IMR-90 (cell line): ENCODE measurements around the gene GPR89A. TPM values are rescaled to one million over a fixed set of nuclear protein-coding genes. Genes with fewer than 3 reads are reported as not detected.

ENCODE experiments used
- ATAC-seq: fragments of 200-7000 bp; cut with Tn5 transposase; 2 replicates; pipeline ENCODE4 v1.9.1; 2020; ENCODE audit warnings: low read depth, mild to moderate bottlenecking, moderate library complexity
- BruUV-seq: library from RNA; stranded (reverse); fragments of 400-500 nt; replicated peaks from 2 replicates; lab custom pipeline; 2021; lab: Mats Ljungman, UMichigan
- CTCF ChIA-PET: fragments of 300-600 bp; formaldehyde crosslinking; extraction: SDS; loops from one replicate; lab custom pipeline; 2021; ENCODE audit warnings: antibody characterized with exemption; lab: Yijun Ruan, JAX
- POLR2A ChIA-PET: fragments of 300-600 bp; sonication (Branson Sonifier 250); formaldehyde crosslinking; loops from one replicate; lab custom pipeline; 2022; ENCODE audit warnings: antibody characterized with exemption; ENCODE audit not compliant: unreplicated experiment; lab: Charles Lee
- DNase-seq: peaks from one replicate; pipeline ENCODE4 v3.0.0; 2013
- H2AFZ ChIP-seq: replicated peaks from 2 replicates; pipeline ENCODE3; 2013; ENCODE audit warnings: low read length, mild to moderate bottlenecking; ENCODE audit not compliant: poor library complexity
- H2AK5ac ChIP-seq: 2 replicates; pipeline ENCODE4 v1.6.1; 2013; ENCODE audit warnings: low read depth, low read length, inconsistent platforms
- H2AK9ac ChIP-seq: replicated peaks from 2 replicates; pipeline ENCODE3; 2013; ENCODE audit warnings: mild to moderate bottlenecking, low read depth, low read length, moderate library complexity; ENCODE audit not compliant: poor library complexity
- H2BK120ac ChIP-seq: 2 replicates; pipeline ENCODE4 v1.6.1; 2013; ENCODE audit warnings: low read depth, low read length, inconsistent platforms
- H2BK15ac ChIP-seq: 3 replicates; pipeline ENCODE4 v1.6.1; 2013; ENCODE audit warnings: low read depth, low read length, inconsistent platforms
- H2BK20ac ChIP-seq: 2 replicates; pipeline ENCODE4 v1.6.1; 2013; ENCODE audit warnings: low read depth, mild to moderate bottlenecking, inconsistent platforms, low read length, moderate library complexity
- H2BK5ac ChIP-seq: 2 replicates; pipeline ENCODE4 v1.6.1; 2013; ENCODE audit warnings: mild to moderate bottlenecking, low read depth, low read length, inconsistent platforms; ENCODE audit not compliant: poor library complexity, severe bottlenecking
- H3K14ac ChIP-seq: replicated peaks from 2 replicates; pipeline ENCODE4 v1.6.1; 2013; ENCODE audit warnings: low read depth, low read length, inconsistent platforms
- H3K18ac ChIP-seq: 2 replicates; pipeline ENCODE4 v1.6.1; 2013; ENCODE audit warnings: low read depth, low read length, control low read depth
- H3K23ac ChIP-seq: 2 replicates; pipeline ENCODE4 v1.6.1; 2013; ENCODE audit warnings: low read depth, low read length, inconsistent platforms
- H3K27ac ChIP-seq: 2 replicates; pipeline ENCODE4 v1.5.1; 2013; ENCODE audit warnings: mild to moderate bottlenecking, control low read depth, low read length; ENCODE audit not compliant: insufficient read depth
- H3K27me3 ChIP-seq: 2 replicates; pipeline ENCODE4 v1.6.1; 2013; ENCODE audit warnings: low read length; ENCODE audit not compliant: control insufficient read depth, insufficient read depth
- H3K36me3 ChIP-seq: 2 replicates; pipeline ENCODE4 v1.6.1; 2013; ENCODE audit warnings: low read length, mixed read lengths; ENCODE audit not compliant: control insufficient read depth, insufficient read depth
- H3K4ac ChIP-seq: 2 replicates; pipeline ENCODE4 v1.6.1; 2013; ENCODE audit warnings: low read depth, low read length, inconsistent platforms
- H3K4me1 ChIP-seq: 2 replicates; pipeline ENCODE4 v1.6.1; 2013; ENCODE audit warnings: low read length, mixed read lengths; ENCODE audit not compliant: control insufficient read depth, insufficient read depth
- H3K4me2 ChIP-seq: 2 replicates; pipeline ENCODE4 v1.6.1; 2013; ENCODE audit warnings: low read depth, mild to moderate bottlenecking, control low read depth, low read length, moderate library complexity
- H3K4me3 ChIP-seq: 2 replicates; pipeline ENCODE4 v1.5.1; 2013; ENCODE audit warnings: low read depth, mild to moderate bottlenecking, control low read depth, low read length, moderate library complexity; ENCODE audit not compliant: insufficient read depth
- H3K56ac ChIP-seq: 2 replicates; pipeline ENCODE4 v1.6.1; 2013; ENCODE audit warnings: low read length, inconsistent platforms; ENCODE audit not compliant: insufficient read depth; ENCODE audit errors: extremely low read depth
- H3K79me1 ChIP-seq, 2 experiments: 2 replicates each; pipeline ENCODE4 v1.6.1; 2013; ENCODE audit warnings: low read length in 2 of 2, inconsistent platforms in 1 of 2, low read depth in 1 of 2
- H3K9ac ChIP-seq: 2 replicates; pipeline ENCODE4 v1.6.1; 2013; ENCODE audit warnings: low read depth, low read length, control low read depth
- H3K9me1 ChIP-seq: 2 replicates; pipeline ENCODE4 v1.6.1; 2013; ENCODE audit warnings: low read length, inconsistent platforms; ENCODE audit not compliant: insufficient read depth
- H3K9me3 ChIP-seq: 2 replicates; pipeline ENCODE4 v1.6.1; 2013; ENCODE audit warnings: low read length; ENCODE audit not compliant: control insufficient read depth, insufficient read depth
- H4K20me1 ChIP-seq: 2 replicates; pipeline ENCODE4 v1.6.1; 2013; ENCODE audit warnings: low read length, inconsistent platforms; ENCODE audit not compliant: insufficient read depth
- H4K5ac ChIP-seq: 2 replicates; pipeline ENCODE4 v1.6.1; 2013; ENCODE audit warnings: mild to moderate bottlenecking, low read depth, low read length, control low read depth
- H4K8ac ChIP-seq, 2 experiments: 2 replicates each; pipeline ENCODE4 v1.6.1; 2013; ENCODE audit warnings: low read depth in 2 of 2, low read length in 2 of 2, control low read depth in 1 of 2, inconsistent platforms in 1 of 2
- H4K91ac ChIP-seq: 2 replicates; pipeline ENCODE4 v1.6.1; 2013; ENCODE audit warnings: low read depth, low read length, inconsistent platforms; ENCODE audit not compliant: insufficient read depth
- BHLHE40 ChIP-seq: fragments of 150-350 bp; IDR thresholded peaks from 2 replicates; pipeline ENCODE4 v1.6.1; 2016; ENCODE audit warnings: mild to moderate bottlenecking, low read depth, low read length
- CEBPB ChIP-seq: IDR thresholded peaks from 2 replicates; pipeline ENCODE4 v1.6.1; 2012; ENCODE audit warnings: low read depth, low read length, improper control_type of control experiment
- CHD1 ChIP-seq: IDR thresholded peaks from 2 replicates; pipeline ENCODE4 v1.6.1; 2012; ENCODE audit warnings: low read depth, low read length, improper control_type of control experiment
- CTCF ChIP-seq: conservative IDR thresholded peaks from 2 replicates; pipeline ENCODE4 v1.5.1; 2012; ENCODE audit warnings: mild to moderate bottlenecking, low read depth, low read length, improper control_type of control experiment
- ELK1 ChIP-seq: fragments of 150-350 bp; IDR thresholded peaks from 2 replicates; pipeline ENCODE4 v1.6.1; 2016; ENCODE audit warnings: low read depth, mild to moderate bottlenecking, low read length, moderate library complexity, borderline replicate concordance
- FOS ChIP-seq: fragments of 150-350 bp; IDR thresholded peaks from 2 replicates; pipeline ENCODE4 v1.6.1; 2016; ENCODE audit warnings: low read depth, low read length
- MAFK ChIP-seq: IDR thresholded peaks from 2 replicates; pipeline ENCODE4 v1.6.1; 2012; ENCODE audit warnings: low read depth, low read length, improper control_type of control experiment
- MAZ ChIP-seq: IDR thresholded peaks from 2 replicates; pipeline ENCODE4 v1.6.1; 2012; ENCODE audit warnings: low read depth, mild to moderate bottlenecking, low read length, improper control_type of control experiment, moderate library complexity, borderline replicate concordance
- MXI1 ChIP-seq: IDR thresholded peaks from 2 replicates; pipeline ENCODE4 v1.6.1; 2012; ENCODE audit warnings: low read depth, mild to moderate bottlenecking, low read length, moderate library complexity, borderline replicate concordance
- NFE2L2 ChIP-seq: fragments of 150-350 bp; IDR thresholded peaks from 2 replicates; pipeline ENCODE4 v1.6.1; 2016; ENCODE audit warnings: low read depth, mild to moderate bottlenecking, low read length
- POLR2A ChIP-seq: IDR thresholded peaks from 2 replicates; pipeline ENCODE4 v1.6.1; 2012; ENCODE audit warnings: mild to moderate bottlenecking, low read depth, low read length
- RAD21 ChIP-seq: IDR thresholded peaks from 2 replicates; pipeline ENCODE4 v1.6.1; 2012; ENCODE audit warnings: low read length, improper control_type of control experiment
- RCOR1 ChIP-seq: IDR thresholded peaks from 2 replicates; pipeline ENCODE4 v1.6.1; 2012; ENCODE audit warnings: mild to moderate bottlenecking, low read length, improper control_type of control experiment; ENCODE audit not compliant: insufficient replicate concordance
- RFX5 ChIP-seq: IDR thresholded peaks from 2 replicates; pipeline ENCODE4 v1.8.0; 2012; ENCODE audit warnings: low read depth, mild to moderate bottlenecking, low read length, moderate library complexity
- SMC3 ChIP-seq: fragments of 150-350 bp; IDR thresholded peaks from 2 replicates; pipeline ENCODE4 v1.6.1; 2016; ENCODE audit warnings: low read depth, mild to moderate bottlenecking, antibody characterized with exemption, low read length, moderate library complexity
- USF2 ChIP-seq: fragments of 150-350 bp; IDR thresholded peaks from 2 replicates; pipeline ENCODE4 v1.6.1; 2017; ENCODE audit warnings: mild to moderate bottlenecking, antibody characterized with exemption, low read length, low read depth
- WGBS, 2 experiments: methylation state at CpG; one replicate each; pipeline versions ENCODE4 v1.1.5 to v1.1.7; 2013; ENCODE audit warnings: missing lambda C conversion rate in 2 of 2; ENCODE audit not compliant: insufficient read length in 1 of 2; ENCODE audit errors: extremely low coverage in 2 of 2; 5-methylcytosine and 5-hydroxymethylcytosine counted together
- dilution Hi-C: fragments of 300-500 bp; cut with HindIII; formaldehyde crosslinking; loops from one replicate; pipeline ENCODE4 v1.14.3; 2018; ENCODE audit warnings: low sequenced_read_pairs; ENCODE audit not compliant: unreplicated experiment
- in situ Hi-C: fragments of 300-500 bp; cut with MboI; formaldehyde crosslinking; loops from 3 replicates; pipeline ENCODE4 v1.14.3; 2019; ENCODE audit warnings: low sequenced_read_pairs, inconsistent platforms, mixed read lengths
- intact Hi-C: fragments of 100-400 bp; cut with micrococcal nuclease; formaldehyde crosslinking; loops from 2 replicates; pipeline ENCODE4 v1.10.0; 2022
- polyA plus RNA-seq, 3 experiments: library from polyadenylated mRNA; depleted of rRNA; stranded (reverse); fragments of >200 nt; gene quantifications; 2 replicates each; pipeline ENCODE4 v1.2.3, GENCODE V29; 2012; ENCODE audit warnings: low replicate concordance in 1 of 3
- total RNA-seq: library from RNA; depleted of rRNA; stranded (reverse); fragments of >200 nt; gene quantifications from 2 replicates; pipeline ENCODE4 v1.2.3, GENCODE V29; 2012

GPR89A gene
- total and polyA plus RNA-seq, 2 of the 4 experiments (the other 2 are of a cell fraction), result 13.5 to 29.0 TPM

- H2BK20ac ChIP-seq, result no peak overlapping the region
- peaks cover 15% of the 10 kb centered on the region for H3K9me1 ChIP-seq
- no peak overlapping the region for H3K4me2 ChIP-seq
- DNase-seq (no peak), ATAC-seq (no peak)
- H3K56ac ChIP-seq, result no peak overlapping the region
- H3K4ac ChIP-seq, result no peak overlapping the region
- BruUV-seq, result no TSS peak
- H3K9ac ChIP-seq, result no peak overlapping the region
- no peaks in the 10 kb centered on the region for H4K20me1 ChIP-seq
- WGBS, 2 experiments, result 60% methylated on average over 1 of the region's 3 CpGs; no CpG with 5 or more reads in 1 of the 2 experiments
- no peaks in the 10 kb centered on the region for H3K9me3 ChIP-seq
- H2AFZ ChIP-seq, result no peak overlapping the region
- H3K23ac ChIP-seq, result no peak overlapping the region; the same call in 1 of the 2 replicates
- no peak overlapping the region for H2BK5ac ChIP-seq
- intact Hi-C loops, result no loop called here
- no peak overlapping the region for H2AK9ac ChIP-seq
- H3K14ac ChIP-seq, result no peak overlapping the region
- TF ChIP-seq MXI1, result no peak
- no peak for TF ChIP-seq BHLHE40
- TF ChIP-seq CEBPB, result no peak
- no peak for TF ChIP-seq RAD21
- TF ChIP-seq USF2, result no peak
- no peak for TF ChIP-seq NFE2L2
- no peak for TF ChIP-seq MAZ
- no peak for TF ChIP-seq CTCF
- no peak for TF ChIP-seq RCOR1
- TF ChIP-seq ELK1, result no peak
- no peak for TF ChIP-seq RFX5
- TF ChIP-seq SMC3, result no peak
- TF ChIP-seq POLR2A, result no peak
- no peak for TF ChIP-seq MAFK
- TF ChIP-seq CHD1, result no peak
- no peak for TF ChIP-seq FOS
- no peak overlapping the region for H4K5ac ChIP-seq
- H3K27me3 ChIP-seq, result no peaks in the 10 kb centered on the region
- no peaks in the 10 kb centered on the region for H3K36me3 ChIP-seq
- H3K27ac ChIP-seq, result no peak overlapping the region
- H2BK15ac ChIP-seq, result no peak overlapping the region
- no peaks in the 10 kb centered on the region for H3K79me1 ChIP-seq
- H3K18ac ChIP-seq, result no peak overlapping the region
- CTCF ChIA-PET, result no interaction called here
- in situ Hi-C loops, result no loop called here
- POLR2A ChIA-PET, result no interaction called here
- H2AK5ac ChIP-seq, result no peak overlapping the region
- H3K4me3 ChIP-seq, result no peak overlapping the region
- dilution Hi-C loops, result no loop called here
- no peak overlapping the region for H4K91ac ChIP-seq
- H3K4me1 ChIP-seq, result peaks cover 18% of the 10 kb centered on the region
- no peak overlapping the region for H4K8ac ChIP-seq
- no peak overlapping the region for H2BK120ac ChIP-seq
Measured at GRCh38 chr1:145711213-145711651, 103.4 kb downstream of the GPR89A start.
